A673 (cell line): ENCODE measurements around the gene TRIM26. TPM values are rescaled to one million over a fixed set of nuclear protein-coding genes. Genes with fewer than 3 reads are reported as not detected.

Experiments
- BruUV-seq: library from RNA; stranded (reverse); fragments of 400-500 nt; replicated peaks from 2 replicates; lab custom pipeline; 2021; lab: Mats Ljungman, UMichigan
- CTCF ChIA-PET: fragments of 300-600 bp; sonication (Branson Sonifier 250); formaldehyde crosslinking; loops from one replicate; lab custom pipeline; 2022; ENCODE audit warnings: antibody characterized with exemption; lab: Charles Lee
- POLR2A ChIA-PET: fragments of 300-600 bp; sonication (Branson Sonifier 250); formaldehyde crosslinking; loops from one replicate; lab custom pipeline; 2022; ENCODE audit warnings: antibody characterized with exemption; ENCODE audit not compliant: low non-redundant PET; lab: Charles Lee
- DNase-seq: peaks from one replicate; pipeline ENCODE4 v3.0.0-alpha.2; 2015; ENCODE audit warnings: low spot score
- H3K27ac ChIP-seq: fragments of 200-600 bp; sonication (generic); 2 replicates; pipeline ENCODE4 v1.5.1; 2016; ENCODE audit warnings: mixed run types, low read depth, mild to moderate bottlenecking, mixed read lengths, antibody characterized with exemption, low read length; ENCODE audit not compliant: poor library complexity, severe bottlenecking
- H3K27me3 ChIP-seq: fragments of 200-600 bp; sonication (generic); replicated peaks from 2 replicates; pipeline ENCODE4 v1.6.1; 2017; ENCODE audit warnings: mixed run types, low read depth, mild to moderate bottlenecking, mixed read lengths, antibody characterized with exemption, low read length; ENCODE audit not compliant: insufficient read depth, poor library complexity
- H3K36me3 ChIP-seq: fragments of 200-600 bp; sonication (generic); 2 replicates; pipeline ENCODE4 v1.6.1; 2016; ENCODE audit warnings: mixed run types, mild to moderate bottlenecking, mixed read lengths, antibody characterized with exemption, low read length; ENCODE audit not compliant: insufficient read depth, poor library complexity, severe bottlenecking
- H3K4me1 ChIP-seq: fragments of 200-600 bp; sonication (generic); 2 replicates; pipeline ENCODE4 v1.6.1; 2017; ENCODE audit warnings: mixed run types, mild to moderate bottlenecking, mixed read lengths, antibody characterized with exemption, low read length; ENCODE audit not compliant: insufficient read depth, poor library complexity, severe bottlenecking
- H3K4me3 ChIP-seq: fragments of 200-600 bp; sonication (generic); 2 replicates; pipeline ENCODE4 v1.5.1; 2016; ENCODE audit warnings: low read depth, mixed run types, mild to moderate bottlenecking, mixed read lengths, low read length; ENCODE audit not compliant: poor library complexity, severe bottlenecking
- H3K9me3 ChIP-seq: fragments of 200-600 bp; sonication (generic); 2 replicates; pipeline ENCODE4 v1.6.1; 2016; ENCODE audit warnings: mixed run types, low read depth, mild to moderate bottlenecking, mixed read lengths, antibody characterized with exemption, low read length; ENCODE audit not compliant: poor library complexity, severe bottlenecking
- CTCF ChIP-seq: fragments of 300-800, 200-600 bp; sonication (generic); conservative IDR thresholded peaks from 2 replicates; pipeline ENCODE4 v1.5.1; 2017; ENCODE audit warnings: low read depth, mild to moderate bottlenecking, antibody characterized with exemption, low read length, moderate library complexity, mixed read lengths
- EZH2 ChIP-seq: fragments of 200-600 bp; sonication (generic); IDR thresholded peaks from 2 replicates; pipeline ENCODE4 v1.6.1; 2017; ENCODE audit warnings: borderline replicate concordance, low read depth, mild to moderate bottlenecking, mixed read lengths, antibody characterized with exemption, low read length; ENCODE audit not compliant: poor library complexity, severe bottlenecking
- intact Hi-C: fragments of 100-400 bp; cut with micrococcal nuclease; formaldehyde crosslinking; loops from one replicate; pipeline ENCODE4 v1.10.0; 2022; ENCODE audit not compliant: unreplicated experiment
- total RNA-seq: library from RNA; stranded (reverse); gene quantifications from 2 replicates; pipeline ENCODE4 v1.2.3, GENCODE V29; 2021

Gene TRIM26
- total RNA-seq, 1 experiment from 2014 or later, result 41.3 TPM

GRCh38 chr6:30163918-30164654 lies 49.1 kb downstream of the TRIM26 start:
- TF ChIP-seq CTCF (no peak), EZH2 (no peak)
- no peak overlapping the region for H3K4me3 ChIP-seq
- intact Hi-C loops, result no loop called here
- ChIA-PET CTCF (no interaction called here), POLR2A (no interaction called here)
- BruUV-seq, result no TSS peak
- peaks cover 8% of the 10 kb centered on the region for H3K27me3 ChIP-seq
- no peaks in the 10 kb centered on the region for H3K9me3 ChIP-seq
- no peaks in the 10 kb centered on the region for H3K4me1 ChIP-seq
- H3K27ac ChIP-seq, result no peak overlapping the region
- H3K36me3 ChIP-seq, result no peaks in the 10 kb centered on the region
- no peak for DNase-seq

- POLR2A ChIA-PET, result no interaction called here
- BruUV-seq, result no TSS peak
- CTCF ChIA-PET, result no interaction called here
Observed at GRCh38 chr6:30163090-30163917, 49.9 kb downstream of the TRIM26 start, which contains the start of gene TRIM15. TSS of gene TRIM15 (plus strand) at chr6:30163546. CDS start at chr6:30163685, 139 bp downstream.

More at GRCh38 chr6:30163090-30163917, 49.9 kb downstream of the TRIM26 start, which contains the start of gene TRIM15:
- no peaks in the 10 kb centered on the region for H3K4me1 ChIP-seq
- TF ChIP-seq CTCF, result no peak
- TF ChIP-seq EZH2, result no peak
- intact Hi-C loops, result no loop called here
- no peak within 1 kb of the TSS for H3K27ac ChIP-seq
- H3K36me3 ChIP-seq, result no peaks in the 10 kb centered on the region
- no peak for DNase-seq
- H3K4me3 ChIP-seq, result no peak within 1 kb of the TSS
- peaks cover 8% of the 10 kb centered on the region for H3K27me3 ChIP-seq
- H3K9me3 ChIP-seq, result no peaks in the 10 kb centered on the region
